NCI-H2081 treated with DMSO at 0.1 percent for 48 hours (cell line): ENCODE measurements around the gene PLEKHA6.
"Not testable (repeated sequence)": the region's sequence is repeated elsewhere in the genome, so short reads cannot be mapped to it uniquely, and the experiment has no call there.

Experiments
- DNase-seq: peaks from one replicate; lab custom pipeline; 2025; lab: John Stamatoyannopoulos, UW

PLEKHA6 gene

GRCh38 chr1:204241050-204241449 lies 118.7 kb downstream of the PLEKHA6 start:
- no peak for DNase-seq

DNA sequence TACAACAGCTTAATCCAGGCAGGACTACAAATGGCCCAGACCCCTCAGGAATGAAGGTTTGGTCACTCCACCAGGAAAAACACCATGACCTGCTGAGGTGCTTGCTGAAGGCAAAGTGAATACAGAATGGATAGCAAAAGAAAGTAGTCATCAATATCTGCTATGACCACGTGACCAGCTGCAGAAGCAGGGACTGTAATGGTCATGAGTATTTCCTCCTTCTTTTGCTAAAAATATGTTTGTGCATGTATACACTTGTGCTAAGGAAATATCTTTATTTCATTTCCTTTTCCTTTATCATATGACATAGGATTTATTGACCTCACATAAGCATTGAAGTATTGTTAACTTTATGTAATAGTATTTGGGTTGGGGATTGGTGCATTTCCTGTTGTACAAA lies 119.5 kb downstream of the PLEKHA6 start:
- DNase-seq: no peak

DNA sequence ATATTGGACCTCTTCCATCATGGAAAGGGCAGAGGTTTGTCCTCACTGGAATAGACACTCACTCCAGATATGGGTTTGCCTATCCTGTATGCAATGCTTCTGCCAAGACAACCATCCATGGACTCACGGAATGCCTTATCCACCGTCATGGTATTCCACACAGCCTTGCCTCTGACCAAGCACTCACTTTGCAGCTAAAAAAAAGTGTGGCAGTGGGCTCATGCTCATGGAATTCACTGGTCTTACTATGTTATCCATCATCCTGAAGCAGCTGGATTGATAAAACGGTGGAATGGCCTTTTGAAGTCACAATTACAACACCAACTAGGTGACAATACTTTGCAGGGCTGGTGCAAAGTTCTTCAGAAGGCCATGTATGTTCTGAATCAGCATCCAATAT lies 120.3 kb downstream of the PLEKHA6 start:
- not testable (repeated sequence) for DNase-seq

GRCh38 chr1:204238520-204238919 lies 121.2 kb downstream of the PLEKHA6 start:
- DNase-seq: not testable (repeated sequence)

DNA sequence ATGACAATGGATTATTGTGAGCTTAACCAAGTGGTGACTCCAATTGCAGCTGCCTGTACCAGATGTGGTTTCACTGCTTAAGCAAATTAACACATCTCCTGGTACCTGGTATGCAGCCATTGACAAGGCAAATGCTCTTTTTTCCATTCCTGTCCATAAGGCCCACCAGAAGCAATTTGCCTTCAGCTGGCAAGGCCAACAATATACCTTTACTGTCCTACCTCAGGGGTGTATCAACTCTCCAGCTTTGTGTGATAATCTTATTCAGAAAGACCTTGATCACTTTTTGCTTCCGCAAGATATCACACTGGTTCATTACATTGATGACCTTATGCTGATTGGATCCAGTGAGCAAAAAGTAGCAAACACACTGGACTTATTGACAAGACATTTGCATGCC lies 122.2 kb downstream of the PLEKHA6 start:
- not testable (repeated sequence) for DNase-seq

DNA sequence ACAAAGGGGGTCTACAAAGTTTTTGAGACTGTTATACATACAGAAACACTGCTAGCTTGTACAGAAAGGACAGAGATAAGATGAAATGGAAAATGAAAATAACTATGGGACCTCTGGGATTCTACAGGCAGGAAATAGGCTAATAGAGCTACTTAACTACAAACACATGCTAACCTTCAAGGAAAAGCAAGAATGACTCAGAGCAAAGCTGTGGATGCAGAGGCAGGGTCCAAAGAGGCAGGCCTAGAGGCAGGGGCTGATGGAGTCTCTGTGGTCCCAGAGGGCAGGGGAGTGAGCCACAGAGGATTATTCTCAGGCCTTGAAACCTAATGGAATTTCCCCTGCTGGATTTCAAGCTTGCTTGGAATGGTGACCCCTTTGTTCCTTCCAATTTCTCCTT lies 127.2 kb downstream of the PLEKHA6 start:
- no peak for DNase-seq

DNA sequence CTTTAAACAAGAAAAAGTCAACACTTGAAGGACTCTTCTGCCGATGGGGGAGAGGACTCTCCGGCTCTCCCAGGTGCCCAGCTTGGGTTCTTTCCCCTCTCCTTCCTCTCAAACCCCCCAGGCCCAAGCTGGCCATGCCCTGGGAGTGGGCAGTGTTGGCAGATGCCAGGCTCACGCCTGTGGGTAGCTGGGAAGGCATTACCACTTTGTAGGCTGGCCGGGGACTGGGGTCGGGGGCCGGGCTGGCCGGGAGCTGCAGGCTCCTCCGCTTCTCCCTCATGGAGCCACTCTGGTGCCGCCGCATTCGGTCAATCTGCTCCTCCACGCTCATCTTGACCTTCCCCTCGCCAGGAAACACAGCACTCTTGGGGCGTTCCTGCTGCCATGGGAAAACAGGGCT lies 129.5 kb downstream of the PLEKHA6 start:
- no peak for DNase-seq

- no peak for DNase-seq
Measured at GRCh38 chr1:204228896-204229295, 130.8 kb downstream of the PLEKHA6 start.

GRCh38 chr1:204227996-204228785 lies 131.5 kb downstream of the PLEKHA6 start:
- DNase-seq: no peak

- no peak for DNase-seq
Measured at GRCh38 chr1:204227351-204227750, 132.4 kb downstream of the PLEKHA6 start.

- no peak for DNase-seq
Measured at GRCh38 chr1:204225841-204226735, 133.6 kb downstream of the PLEKHA6 start.

DNA sequence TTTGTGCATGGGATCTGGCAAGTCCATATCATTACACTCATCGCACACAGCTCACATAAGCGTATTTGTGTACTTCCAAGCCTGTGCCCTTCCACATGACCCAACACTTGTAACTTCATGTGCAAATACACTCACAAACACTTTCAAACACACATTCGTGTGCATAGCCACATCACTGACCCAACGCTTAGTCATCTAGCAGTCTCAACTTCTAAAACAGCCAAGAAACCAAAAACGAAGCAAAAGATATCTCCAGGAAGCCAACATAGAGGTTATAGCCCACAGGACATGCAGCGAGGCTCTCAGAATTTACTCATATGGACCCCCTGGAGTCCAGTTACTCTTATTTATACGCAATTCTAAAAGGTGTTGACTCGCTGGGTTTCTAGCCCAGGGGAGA lies 135.1 kb downstream of the PLEKHA6 start:
- no peak for DNase-seq

- no peak for DNase-seq
Measured at GRCh38 chr1:204223129-204223860, 136.4 kb downstream of the PLEKHA6 start.

DNA sequence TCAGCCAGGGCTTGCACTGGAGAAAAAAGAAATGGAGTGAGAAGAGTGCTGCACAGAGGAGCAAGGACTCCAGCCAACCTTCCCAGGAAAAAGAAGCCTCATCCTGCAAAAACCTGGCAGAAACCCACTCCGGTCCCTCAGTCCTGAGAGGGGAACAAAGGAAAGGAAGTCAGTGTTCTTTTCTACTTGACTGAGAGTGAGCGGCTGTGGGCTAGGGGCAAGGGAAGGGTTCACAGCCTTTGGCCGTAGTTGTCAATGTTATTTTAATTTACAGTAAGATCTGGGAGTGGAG lies 137.0 kb downstream of the PLEKHA6 start:
- no peak for DNase-seq

DNA sequence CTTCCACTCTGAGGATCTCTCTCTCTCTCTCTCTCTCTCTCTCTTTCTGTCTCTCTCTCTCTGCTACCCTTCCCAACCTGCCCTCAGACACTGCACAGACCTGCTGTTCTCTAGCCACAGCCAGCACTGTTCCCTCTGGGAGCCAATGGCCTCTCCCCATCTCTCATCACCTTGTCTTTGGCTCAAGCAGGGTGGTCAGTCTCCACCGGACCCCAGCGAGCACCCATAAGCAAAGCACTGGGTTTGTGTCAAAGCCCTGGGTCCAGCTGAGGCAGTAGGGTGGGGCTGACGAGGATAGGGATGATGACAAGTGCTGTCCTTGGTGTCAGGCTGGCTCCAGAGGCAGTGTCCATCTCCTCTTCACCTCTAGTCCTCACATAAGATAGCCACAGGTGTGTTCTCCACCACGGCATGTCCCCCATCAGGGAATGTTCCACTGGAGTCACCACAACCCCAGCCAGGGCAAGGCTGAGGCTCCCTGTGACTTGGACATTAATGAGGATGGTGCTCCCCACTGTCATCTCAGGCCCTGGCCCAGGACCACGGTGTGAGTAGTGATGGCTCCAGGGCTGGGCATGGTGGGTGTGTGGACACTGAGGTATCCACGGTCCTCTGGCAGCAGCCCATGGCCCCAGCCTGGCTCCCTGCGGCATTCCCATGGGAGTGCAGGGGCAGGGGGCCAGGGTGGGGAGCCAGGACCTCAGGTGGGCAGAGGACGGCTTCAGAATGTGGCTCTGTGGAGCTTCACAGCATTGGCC lies 137.5 kb downstream of the PLEKHA6 start:
- DNase-seq: no peak

GRCh38 chr1:204221271-204221670 lies 138.5 kb downstream of the PLEKHA6 start:
- no peak for DNase-seq

DNA sequence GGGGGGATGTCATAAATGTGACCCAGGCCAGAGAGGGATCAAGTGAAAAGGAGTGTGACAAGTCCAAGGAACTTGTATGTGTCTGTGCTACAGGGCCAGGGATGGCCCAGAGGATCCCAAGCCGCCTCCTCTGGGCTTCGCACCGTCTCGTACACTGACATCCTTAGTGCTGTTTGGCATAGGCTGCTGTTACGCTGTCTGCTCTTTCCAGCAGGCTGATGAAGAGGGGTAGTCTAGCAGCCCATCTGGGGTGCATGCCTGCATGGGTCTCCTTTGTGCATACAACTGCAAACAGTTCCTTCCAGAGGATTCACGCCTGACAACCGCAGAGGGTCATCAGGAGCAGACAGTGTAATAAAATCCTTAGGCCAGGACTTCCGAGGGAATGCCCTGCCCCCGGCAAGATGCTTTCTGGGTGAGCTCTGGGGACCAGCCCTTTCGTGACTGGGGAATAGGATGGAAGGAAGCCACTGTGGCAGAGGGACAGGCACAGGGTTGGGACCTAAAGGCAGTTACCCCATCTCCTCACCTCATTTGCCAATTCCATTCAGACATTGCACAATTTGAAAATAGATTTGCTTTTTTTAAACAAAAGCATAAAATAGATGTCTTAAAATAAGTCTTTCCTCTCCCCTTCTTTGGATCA lies 139.6 kb downstream of the PLEKHA6 start:
- DNase-seq: no peak

GRCh38 chr1:204218552-204218951 lies 141.2 kb downstream of the PLEKHA6 start:
- no peak for DNase-seq

DNA sequence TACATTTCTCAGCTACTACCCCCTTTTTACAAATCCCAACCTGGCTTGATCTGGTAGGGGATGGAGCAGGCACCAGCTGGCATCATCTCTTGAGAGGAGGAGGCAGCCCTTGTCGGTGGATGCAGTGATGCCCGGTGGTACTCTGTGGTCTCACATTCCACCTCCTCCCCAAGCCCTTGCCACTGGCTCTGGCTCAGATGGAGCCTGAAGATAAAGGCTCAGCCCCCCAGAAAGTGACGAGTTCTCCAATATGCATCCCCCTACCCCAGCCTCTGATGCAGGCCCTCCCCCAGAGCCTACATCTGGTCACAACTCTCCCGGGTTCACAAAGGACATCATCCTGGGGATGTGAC lies 142.1 kb downstream of the PLEKHA6 start:
- DNase-seq: no peak

GRCh38 chr1:204216880-204217647 lies 142.7 kb downstream of the PLEKHA6 start:
- DNase-seq: no peak

DNA sequence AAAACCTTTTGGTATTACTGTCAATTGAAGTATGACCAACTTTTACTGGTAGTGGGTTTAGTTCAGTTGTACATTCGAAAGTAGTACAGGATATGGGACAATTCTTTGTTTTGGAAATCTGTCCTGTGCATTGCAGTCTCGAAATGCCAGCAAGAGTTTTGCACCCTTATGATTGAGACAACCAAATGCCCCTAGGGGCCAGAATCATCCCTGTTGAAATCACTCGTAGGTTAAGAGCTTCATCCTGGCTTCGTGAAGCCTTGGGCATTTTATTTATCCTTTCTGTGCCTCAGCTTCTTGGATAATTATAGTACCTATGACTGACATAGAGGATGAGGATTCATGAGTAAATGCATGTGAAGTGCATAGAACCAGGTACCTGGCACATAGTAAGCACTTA lies 143.5 kb downstream of the PLEKHA6 start:
- DNase-seq: no peak
